Fibroblast of peridontal ligament (primary cell): ENCODE measurements around the gene TCTN3.
"Not testable (repeated sequence)": the region's sequence is repeated elsewhere in the genome, so short reads cannot be mapped to it uniquely, and the experiment has no call there.

Source experiments
- DNase-seq: peaks from one replicate; pipeline ENCODE4 v3.0.0-alpha.2; 2010; ENCODE audit errors: extremely low read depth

The TCTN3 gene

DNA sequence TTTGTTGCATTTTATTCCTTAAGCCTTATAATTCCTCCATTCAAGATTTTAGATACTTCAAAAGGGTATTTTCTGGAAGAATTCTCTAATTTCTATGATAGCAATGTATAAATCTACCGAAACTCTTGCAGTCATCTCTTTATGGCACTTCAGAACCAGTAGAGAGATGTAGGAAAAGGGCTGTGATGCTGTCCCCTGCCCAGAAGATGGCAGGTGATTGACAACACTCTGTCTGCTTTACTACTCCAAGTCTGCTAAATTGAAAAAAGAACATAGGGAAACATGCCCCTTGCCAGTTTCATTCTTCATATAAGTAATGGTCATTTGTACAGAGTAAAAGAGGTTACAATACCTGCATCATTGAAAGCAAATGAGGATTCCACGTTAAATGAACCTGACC, 5.1 kb downstream of the TCTN3 start:
- no peak for DNase-seq

DNA sequence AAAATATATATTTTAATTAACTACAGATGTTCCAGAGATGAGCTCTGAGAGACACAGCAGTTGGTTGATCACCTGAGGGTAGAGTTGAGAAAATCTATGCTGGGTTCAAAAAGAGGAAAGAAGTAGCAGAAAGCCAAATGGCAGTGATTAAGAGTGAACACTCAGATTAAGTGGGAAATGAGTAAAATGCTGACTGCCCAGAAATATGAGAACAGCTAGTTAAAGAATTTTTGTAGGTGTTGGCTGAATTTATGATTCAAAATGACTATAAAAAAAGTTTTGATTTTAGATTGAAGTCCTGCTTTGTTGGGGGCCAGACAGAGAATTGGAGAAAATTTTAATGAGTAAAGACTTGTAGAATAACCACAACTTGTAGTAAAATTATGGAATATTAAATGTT, 9.8 kb downstream of the TCTN3 start:
- DNase-seq, result no peak

DNA sequence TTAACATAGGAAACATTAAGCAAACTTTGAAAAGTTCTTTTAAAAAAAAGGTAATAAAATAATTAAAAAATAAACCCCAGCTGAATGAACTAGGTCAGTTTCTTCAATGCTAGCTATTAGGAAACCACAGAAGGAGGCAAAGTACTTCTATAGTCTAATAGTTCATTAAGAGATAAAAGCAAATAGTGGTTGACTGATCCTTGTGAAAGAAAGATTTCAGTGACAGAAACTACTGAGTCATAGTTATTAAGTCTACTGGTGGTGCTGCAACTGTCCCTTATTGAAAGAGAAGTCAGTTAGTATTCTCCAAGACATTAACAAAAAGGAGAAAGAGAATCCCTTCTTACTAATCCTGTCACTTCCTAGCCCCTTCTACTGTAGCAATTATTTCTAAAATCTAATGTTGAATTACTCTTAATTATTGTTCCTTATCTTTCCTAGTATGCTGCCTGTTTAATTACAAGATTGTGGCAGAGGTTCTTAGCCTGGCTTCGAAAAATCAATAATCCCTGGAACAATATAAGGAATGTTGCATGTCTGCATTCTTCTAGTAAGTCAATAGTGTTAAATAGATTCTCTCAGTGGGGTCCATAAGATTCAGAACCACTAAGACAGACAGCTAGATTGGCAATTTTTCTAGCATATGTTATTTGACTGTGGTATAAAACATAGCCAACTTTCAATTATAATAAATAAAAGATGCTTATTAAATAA, 18.2 kb downstream of the TCTN3 start:
- no peak for DNase-seq

DNA sequence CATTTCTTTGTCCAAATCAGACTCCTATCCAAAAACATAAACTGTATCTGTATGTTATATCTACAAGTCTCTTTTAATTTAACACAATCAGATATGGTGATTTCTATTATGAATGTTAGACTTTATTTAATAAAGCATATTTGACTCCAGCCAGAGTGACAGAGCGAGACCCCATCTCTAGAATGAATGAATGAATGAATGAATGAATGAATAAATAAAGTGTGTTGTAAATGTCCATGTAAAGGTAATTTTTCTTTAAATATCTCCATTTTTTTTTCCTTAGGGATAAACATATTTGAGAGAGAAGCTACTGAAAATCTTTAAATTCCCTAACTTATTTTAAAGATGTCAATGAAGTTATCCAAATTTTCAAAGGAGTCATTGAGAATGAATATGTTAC, 19.1 kb downstream of the TCTN3 start:
- DNase-seq, result no peak

DNA sequence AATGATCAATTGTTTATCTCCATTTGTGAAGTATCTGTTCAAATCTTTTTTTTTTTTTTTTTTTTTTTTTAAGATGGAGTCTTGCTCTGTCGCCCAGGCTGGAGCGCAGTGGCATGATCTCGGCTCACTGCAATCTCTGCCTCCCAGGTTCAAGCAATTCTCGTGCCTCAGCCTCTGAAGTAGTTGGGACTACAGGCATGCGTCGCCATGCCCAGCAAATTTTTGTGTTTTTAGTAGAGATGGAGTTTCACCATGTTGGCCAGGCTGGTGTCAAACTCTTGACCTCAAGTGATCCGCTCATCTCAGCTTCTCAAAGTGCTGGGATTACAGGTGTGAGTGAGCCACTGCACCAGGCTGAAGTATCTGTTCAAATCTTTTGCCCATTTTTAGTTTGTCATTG, 21.1 kb downstream of the TCTN3 start:
- DNase-seq, result not testable (repeated sequence)

DNA sequence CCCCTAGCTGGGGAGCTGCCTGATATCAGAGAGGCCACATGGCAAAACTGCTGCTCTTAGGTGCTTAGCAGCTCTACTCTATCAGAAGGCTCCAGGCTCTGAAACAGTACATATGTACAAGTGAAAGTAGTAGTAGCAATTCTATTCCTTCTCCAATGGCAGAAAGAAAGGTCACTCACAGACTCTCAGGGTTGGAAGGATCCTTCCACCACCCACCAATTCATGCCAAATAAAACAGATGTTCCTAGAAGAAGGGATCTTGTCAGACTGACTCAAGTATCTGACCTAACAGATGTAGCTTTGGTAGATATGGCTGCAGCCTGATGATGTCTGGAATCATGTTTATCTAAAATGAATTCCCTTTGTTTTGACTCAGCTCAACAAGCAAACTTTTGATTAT, 29.2 kb downstream of the TCTN3 start:
- peak; percentile 39 for DNase-seq

DNA sequence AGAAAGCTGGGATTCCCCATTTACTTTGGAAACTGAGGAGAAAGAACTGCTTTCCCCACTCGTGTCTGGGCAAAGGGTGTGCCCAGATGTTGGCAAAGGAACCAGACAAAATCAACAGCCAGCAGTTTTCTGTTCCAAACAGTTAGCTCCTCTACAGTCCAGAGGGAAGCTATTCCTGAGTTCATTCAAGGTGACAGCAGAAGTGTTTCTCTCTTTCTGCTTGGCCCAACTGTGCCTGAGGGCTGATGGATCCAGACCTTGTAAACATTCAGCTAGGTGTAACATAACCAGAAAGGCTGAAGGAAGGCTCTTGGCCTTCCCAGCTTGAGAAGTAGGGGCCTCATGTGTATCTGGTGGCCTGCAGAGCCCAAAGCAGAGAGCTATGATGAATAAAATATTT, 30.2 kb downstream of the TCTN3 start:
- DNase-seq, result no peak

DNA sequence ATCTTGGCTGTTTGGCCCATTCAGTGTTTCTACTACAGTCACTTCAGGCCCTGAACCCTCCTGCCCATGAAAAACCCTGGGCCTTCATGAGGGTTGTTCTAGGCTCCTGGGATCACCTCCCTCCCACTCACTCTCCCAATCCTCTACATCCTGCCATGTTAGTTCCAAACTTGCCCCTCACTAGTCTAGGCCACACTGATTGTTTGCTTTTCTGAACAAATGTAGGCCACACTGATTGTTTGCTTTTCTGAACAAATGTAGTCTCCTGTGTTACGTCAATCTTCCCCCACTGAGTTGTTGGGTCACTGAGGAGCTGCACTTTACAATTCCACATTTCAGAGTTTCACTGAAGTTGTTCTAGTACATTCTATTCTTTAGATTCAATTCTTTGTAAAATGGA, 31.9 kb downstream of the TCTN3 start:
- DNase-seq, result peak; percentile 6

DNA sequence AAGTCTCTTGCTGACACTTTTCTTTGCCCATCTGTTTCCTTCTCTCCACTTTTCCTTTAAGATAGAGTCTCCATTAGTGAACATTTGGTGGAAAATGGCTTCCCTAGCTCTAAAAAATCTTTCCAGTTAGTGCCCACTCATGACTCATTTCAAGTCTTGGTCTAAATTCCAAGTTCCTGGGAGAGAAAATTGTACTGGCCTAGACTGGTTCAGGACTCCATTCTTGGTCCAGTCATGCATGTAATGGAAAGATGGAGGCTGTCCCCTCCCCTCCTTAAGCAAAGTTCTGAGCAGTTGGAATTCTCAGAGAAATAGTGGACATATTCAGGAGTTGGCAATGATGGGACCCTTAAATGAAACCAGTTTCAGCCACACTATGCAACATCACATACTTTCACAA, 33.4 kb downstream of the TCTN3 start:
- peak; percentile 78 for DNase-seq

DNA sequence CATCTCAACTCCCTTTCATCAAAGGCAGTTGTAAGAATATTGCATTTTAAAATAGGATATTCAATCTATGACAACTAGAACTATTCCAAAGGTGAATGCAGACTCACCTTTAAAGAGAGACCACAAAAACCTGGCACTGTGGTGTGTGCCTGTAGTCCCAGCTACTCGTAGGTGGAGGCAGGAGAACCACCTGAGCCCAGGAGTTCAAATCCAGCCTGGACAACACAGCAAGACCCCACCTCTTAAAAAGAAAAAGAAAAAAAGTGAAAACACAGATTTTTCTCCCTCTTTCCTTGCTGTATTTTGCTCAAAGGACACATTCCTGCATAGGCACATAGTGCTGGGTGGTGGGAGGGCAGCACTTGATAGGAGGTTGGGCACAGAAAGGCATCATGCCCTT, 36.5 kb downstream of the TCTN3 start:
- DNase-seq, result no peak

DNA sequence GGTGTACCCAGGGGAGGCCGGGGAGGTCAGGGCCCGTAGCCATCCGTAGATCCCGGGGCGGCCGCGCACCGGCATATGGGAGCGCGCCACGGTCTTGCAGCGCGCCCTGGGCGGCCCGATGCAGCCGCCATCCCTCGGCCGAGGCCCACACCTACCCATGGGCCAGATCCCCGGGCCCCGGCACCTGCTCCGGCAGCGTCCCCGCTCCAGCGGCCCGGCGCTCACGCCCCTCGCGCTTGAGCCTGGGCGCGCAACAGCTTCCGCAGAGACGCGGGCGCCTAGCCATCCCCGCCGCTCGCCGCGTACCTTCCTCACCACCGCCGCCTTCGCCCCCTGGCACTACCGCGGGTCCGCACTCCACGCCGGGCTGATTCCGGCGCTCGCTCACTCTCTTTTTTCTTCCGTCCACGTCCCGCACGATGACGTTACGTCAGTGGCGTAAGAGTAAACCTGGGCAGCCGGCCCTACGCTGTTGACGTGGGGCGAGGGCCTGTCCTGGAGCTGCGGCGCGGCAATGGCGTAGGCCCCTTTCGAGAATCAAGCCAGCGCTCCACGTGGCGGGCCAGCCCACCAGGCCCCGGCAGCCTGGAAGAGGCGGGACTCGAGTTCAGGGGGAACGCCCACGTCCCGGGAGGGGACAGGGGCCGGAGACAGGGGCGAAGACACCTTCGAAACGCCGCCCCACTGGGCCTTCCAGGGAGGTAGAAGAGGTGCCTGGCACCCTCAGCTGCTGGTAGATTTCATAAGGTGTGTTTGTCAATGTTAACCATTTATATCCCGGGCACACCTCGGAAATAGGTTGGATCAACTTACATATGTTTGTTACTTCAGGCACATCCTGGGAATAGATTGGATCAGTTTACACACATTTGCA, 37.2 kb downstream of the TCTN3 start, which contains the start of gene ALDH18A1:
TSS of gene ALDH18A1 (minus strand) at position 421 of the 874 bp plus-strand sequence. CDS start 3,334 bp downstream, outside the sequence.
- DNase-seq, result peak; percentile 89

DNA sequence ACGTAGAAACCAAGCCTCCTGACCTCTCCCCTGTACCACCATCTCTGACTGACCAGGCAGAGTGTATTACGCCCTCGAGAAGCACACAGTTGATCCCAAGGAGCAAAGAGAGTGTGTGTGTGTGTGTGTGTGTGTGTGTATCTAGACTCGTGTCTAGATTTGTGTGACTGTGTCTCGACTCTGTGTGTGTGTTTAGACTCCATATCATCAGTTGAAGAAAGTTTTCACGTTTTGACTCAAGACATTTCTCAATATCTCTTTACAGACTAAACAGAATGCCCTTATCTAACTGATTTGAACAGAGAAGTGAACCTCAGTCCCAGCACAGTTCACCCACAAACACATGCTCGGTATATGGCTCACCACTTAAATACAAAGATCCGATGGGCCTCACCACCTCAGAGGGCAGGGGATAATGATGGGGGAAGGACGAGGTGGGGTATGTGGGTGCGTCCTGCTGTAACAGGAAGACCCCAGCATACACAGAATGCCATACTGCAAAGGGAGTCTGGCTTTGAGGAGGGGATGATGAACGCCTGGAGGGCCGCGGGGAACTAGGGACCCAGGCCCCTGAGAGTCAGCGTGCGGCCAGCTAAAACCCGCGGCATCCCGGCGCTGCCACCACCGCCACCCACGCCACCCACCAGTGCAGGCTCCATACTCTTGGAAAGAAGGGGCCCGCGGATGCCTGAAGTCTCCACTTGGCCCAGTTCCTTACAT, 38.0 kb downstream of the TCTN3 start:
- peak; percentile 33 for DNase-seq

DNA sequence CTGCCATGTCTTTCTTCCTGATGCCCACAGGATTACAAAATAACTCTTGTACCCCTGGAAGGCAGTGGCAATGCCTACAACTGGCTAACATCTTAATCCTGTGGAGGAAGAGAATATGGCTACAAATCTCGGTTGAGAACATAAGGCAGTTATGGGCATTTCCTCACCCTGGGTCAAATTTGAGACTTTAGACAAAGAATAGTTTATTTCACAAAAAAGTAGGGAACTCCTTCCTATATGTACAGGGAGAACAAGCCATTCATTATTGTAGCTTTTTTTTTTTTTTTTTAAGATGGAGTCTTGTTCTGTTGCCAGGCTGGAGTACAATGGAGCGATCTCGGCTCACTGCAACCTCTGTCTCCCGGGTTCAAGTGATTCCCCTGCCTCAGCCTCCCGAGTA, 39.8 kb downstream of the TCTN3 start:
- DNase-seq, result no peak

DNA sequence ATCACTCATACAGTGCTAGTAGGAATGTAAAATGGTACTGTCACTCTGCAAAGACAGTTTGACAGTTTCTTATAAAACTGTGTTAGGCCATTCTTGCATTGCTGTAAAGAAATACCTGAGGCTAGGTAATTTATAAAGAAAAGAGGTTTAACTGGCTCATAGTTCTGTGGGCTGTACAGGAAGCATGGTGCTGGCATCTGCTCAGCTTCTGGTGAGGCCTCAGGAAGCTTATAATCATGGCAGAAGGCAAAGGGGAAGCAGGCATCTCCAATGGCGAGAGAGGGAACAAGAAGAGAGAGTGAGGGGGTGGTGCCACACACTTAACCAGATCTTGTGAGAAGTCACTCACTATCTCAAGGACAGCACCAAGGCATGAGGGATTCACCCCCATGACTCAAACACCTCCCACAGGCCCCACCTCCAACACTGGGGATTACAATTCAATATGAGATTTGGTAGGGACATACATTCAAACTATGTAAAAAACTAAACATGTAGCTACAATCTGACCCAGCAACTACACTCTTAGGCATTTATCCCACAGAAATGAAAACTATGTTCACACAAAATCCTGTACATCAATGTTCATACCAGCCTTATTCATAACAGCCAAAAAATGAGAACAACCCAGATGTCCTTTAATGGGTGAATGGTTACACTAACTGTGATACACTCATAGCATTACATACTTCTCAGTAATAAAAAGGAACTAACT, 42.2 kb downstream of the TCTN3 start:
- peak; percentile 31 for DNase-seq

DNA sequence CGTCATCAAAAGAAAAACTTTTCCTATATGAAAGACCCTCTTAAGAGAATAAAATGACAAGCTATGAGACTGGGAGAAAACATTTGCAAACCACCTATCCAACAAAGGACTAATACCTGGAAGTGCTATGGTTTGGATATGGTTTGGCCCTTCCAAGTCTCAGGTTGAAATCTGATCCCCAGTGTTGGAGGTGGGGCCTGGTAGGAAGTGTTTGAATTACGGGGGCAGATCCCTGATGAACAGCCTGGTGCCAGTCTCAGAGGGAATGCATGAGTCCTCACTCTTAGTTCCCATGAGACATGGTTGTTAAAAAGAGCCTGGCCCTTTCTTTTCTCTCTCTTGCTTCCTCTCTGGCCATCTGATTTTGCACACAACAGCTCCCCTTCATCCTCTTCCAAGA, 43.5 kb downstream of the TCTN3 start:
- no peak for DNase-seq

DNA sequence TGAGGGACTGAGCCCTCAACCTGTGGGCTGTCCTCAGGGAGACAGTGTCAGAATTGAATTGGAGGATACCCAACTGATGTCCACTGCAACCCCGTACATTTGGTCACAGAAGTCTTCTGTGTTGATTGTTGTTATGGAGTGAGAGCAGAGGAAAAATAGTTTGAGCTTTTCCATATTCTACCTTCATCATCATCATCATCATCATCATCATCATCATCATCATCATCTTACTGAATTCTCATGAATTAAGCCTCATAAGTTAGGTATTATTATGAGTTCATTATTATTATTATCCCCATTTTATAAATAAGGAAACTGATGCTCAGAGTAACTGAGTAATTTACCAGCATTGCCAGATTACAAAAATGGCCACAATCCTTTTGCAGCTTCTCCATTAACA, 45.6 kb downstream of the TCTN3 start:
- no peak for DNase-seq

DNA sequence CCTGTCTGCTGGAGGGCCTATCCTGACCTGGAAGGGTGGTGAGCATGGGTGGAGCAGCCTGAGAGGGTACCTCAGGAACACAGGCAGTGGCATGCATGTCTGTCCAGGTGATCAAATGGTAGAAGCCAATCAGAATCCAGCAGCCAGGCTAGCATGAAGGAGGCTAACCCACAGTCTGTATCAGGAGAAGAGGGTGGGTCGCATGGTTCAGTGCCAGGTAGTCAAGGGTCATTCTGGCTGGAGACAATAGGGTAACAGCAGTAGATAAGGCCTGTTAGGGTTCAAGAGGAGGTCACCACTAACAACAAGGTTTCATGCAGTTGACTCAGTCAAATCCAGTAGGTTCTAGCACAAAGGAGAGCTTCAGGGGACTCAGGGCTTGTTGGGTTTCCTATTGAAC, 47.6 kb downstream of the TCTN3 start:
- no peak for DNase-seq

DNA sequence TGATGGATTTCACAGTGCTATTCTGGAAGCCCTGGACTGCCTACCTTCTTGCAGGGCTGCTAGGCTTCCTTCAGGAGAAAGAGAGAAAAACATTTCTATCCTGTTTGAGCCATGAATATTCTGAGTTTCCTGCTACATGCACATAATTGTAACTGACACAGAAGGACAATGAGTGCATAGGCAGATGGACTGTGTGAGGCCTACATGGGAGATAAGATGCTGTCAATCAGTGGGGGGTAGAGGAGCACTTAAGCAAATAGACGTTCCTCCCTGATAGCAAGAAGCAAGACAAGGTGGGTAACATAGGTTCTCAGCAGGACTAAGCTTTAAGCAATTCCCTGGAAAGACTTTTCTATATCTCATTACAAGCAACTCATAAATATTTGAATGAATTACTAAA, 48.8 kb downstream of the TCTN3 start:
- DNase-seq, result no peak

DNA sequence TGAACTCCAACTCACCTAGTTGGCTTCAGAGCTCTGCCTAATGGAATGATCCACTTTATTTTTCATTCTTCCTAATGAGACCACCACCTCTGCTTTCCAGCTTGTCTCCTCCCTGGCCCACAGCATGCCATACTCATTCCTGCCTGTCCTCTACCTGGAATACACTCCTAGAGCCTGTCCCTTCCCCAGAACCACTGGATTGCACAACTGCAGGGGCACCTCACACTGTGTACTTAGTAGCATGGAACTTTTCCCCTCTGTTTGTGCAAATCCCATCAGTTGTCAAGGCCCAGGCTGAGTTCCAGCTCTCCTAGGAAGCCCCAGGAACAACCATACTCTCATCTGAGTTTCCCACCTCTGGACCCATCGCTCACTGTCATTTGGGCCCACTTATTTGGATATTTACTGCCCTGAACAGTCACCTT, 52.8 kb downstream of the TCTN3 start:
- DNase-seq, result no peak

DNA sequence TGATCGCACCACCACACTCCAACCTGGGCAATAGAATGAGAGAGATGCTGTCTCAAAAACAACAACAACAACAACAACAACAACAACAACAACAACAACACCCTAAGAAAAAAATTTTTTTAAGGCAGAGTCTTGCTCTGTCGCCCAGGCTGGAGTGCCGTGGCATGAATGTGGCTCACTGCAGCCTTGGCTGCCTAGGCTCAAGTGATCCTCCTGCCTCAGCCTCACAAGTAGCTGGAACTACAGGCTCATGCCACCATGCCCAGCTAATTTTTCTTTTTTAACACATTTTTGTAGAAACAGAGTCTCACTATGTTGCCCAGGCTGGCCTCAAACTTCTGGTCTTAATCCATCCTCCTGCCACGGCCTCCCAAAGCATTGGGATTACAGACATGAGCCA, 55.8 kb downstream of the TCTN3 start:
- DNase-seq, result no peak

DNA sequence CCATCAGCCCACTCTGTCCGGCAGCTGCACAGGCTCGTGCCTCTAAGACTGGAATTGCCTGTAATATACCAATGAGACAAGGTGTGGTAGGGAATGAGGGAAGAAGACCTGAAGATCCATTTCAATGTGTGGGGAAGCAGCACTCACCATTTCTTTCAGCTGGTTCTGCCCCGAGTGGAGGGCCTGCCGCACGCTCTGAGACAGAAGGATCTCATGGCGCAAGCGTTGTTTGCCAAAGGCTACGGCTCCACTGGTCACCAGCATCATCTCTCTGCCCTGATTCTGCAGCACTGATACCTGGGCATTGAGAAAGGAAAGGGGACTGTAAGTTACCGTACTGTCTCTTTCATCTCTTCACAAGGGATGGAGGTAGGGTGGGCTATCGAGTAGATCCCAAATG, 56.6 kb downstream of the TCTN3 start:
- no peak for DNase-seq

DNA sequence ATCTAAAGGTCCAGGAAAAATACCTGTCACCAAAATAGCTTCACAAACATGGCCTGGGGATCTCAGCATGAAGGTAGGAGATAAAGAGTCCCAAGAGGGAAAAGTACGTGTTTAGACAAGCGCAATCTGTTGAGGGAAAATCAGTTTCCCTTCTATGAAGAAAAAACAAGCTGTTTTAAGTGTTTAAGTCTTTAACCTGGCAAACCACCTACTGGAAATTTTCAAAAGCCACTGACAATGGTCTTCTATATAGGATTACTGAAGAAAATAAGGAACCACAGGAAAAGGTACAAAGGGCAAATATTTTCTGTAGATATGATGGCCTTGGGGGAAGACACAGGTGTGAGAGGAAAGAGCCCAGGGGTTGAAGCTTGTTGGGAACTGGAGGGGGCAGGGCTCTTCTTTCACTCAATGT, 58.4 kb downstream of the TCTN3 start:
- no peak for DNase-seq
